HepG2 (cell line): ENCODE data around the gene UGT1A8. TPM values are rescaled to one million over a fixed set of nuclear protein-coding genes. Genes with fewer than 3 reads are reported as not detected.

Experiments
- ATAC-seq: fragments of 200-7000 bp; cut with Tn5 transposase; 3 replicates; pipeline ENCODE4 v1.9.1; 2020; ENCODE audit warnings: mild to moderate bottlenecking, moderate library complexity
- BruUV-seq: library from RNA; stranded (reverse); fragments of 400-500 nt; replicated peaks from 2 replicates; lab custom pipeline; 2021; lab: Mats Ljungman, UMichigan
- CTCF ChIA-PET: fragments of 300-600 bp; formaldehyde crosslinking; extraction: SDS; loops from one replicate; lab custom pipeline; 2021; ENCODE audit warnings: low total read pairs, inconsistent platforms, low intra/inter-chr PET ratio; lab: Yijun Ruan, JAX
- POLR2A ChIA-PET: fragments of 350-600 bp; sonication (Branson Sonifier 250); formaldehyde crosslinking; loops from one replicate; lab custom pipeline; 2020; ENCODE audit warnings: antibody characterized with exemption, inconsistent platforms; lab: Yijun Ruan, JAX
- DNase-seq: peaks from one replicate; pipeline ENCODE4 v3.0.0-alpha.2; 2015; ENCODE audit warnings: low spot score
- FAIRE-seq: peaks from 3 replicates; lab custom pipeline; 2011; peaks lifted over from hg19 to GRCh38; lab: Jason Lieb, UNC
- H2AFZ ChIP-seq: one replicate; pipeline ENCODE4 v1.6.1; 2011; ENCODE audit warnings: low read length, inconsistent platforms
- H3K27ac ChIP-seq: fragments of 300-600 bp; 3 replicates; pipeline ENCODE4 v1.8.0; 2011; ENCODE audit warnings: mixed run types, mild to moderate bottlenecking, mixed read lengths, low read length, inconsistent platforms; ENCODE audit not compliant: insufficient read depth; ENCODE audit errors: extremely low read length
- H3K27me3 ChIP-seq, 2 experiments: fragments of 200-600 bp in 1 of 2; 2 replicates in 1 of 2; 3 replicates in 1 of 2; pipeline versions ENCODE4 v1.6.0 to v1.8.0; 2011; ENCODE audit warnings: low read length in 2 of 2, mild to moderate bottlenecking in 2 of 2, moderate library complexity in 2 of 2, inconsistent platforms in 1 of 2; ENCODE audit not compliant: insufficient read depth in 2 of 2, control insufficient read depth in 1 of 2
- H3K36me3 ChIP-seq, 2 experiments: fragments of 200-600 bp in 1 of 2; replicated peaks in 1 of 2; 2 replicates in 1 of 2; 3 replicates in 1 of 2; pipeline versions ENCODE4 v1.5.1 to v1.8.0; 2011; ENCODE audit warnings: low read length in 2 of 2, inconsistent platforms in 1 of 2; ENCODE audit not compliant: insufficient read depth in 2 of 2, control insufficient read depth in 1 of 2
- H3K4me1 ChIP-seq: 2 replicates; pipeline ENCODE4 v1.5.1; 2012; ENCODE audit warnings: low read length, inconsistent platforms; ENCODE audit not compliant: insufficient read depth
- H3K4me2 ChIP-seq: 2 replicates; pipeline ENCODE4 v1.6.0; 2011; ENCODE audit warnings: low read depth, low read length, inconsistent platforms
- H3K4me3 ChIP-seq, 3 experiments: fragments of 200-600 bp in 1 of 3; sonication (generic), shearing (Covaris generic) in 1 of 3; replicated peaks in 1 of 3; 2 replicates each; pipeline ENCODE4 v1.5.1; 2011 to 2016; ENCODE audit warnings: low read length in 3 of 3, inconsistent platforms in 2 of 3, low read depth in 2 of 3, mild to moderate bottlenecking in 2 of 3, control low read depth in 1 of 3, mixed read lengths in 1 of 3; ENCODE audit not compliant: insufficient read depth in 1 of 3
- H3K79me2 ChIP-seq: one replicate; pipeline ENCODE4 v1.6.1; 2011; ENCODE audit warnings: low read length, inconsistent platforms; ENCODE audit not compliant: insufficient read depth
- H3K9ac ChIP-seq: 2 replicates; pipeline ENCODE4 v1.6.0; 2011; ENCODE audit warnings: mild to moderate bottlenecking, low read depth, low read length, inconsistent platforms; ENCODE audit not compliant: insufficient read depth
- H3K9me3 ChIP-seq: 2 replicates; pipeline ENCODE4 v1.5.1; 2012; ENCODE audit warnings: mild to moderate bottlenecking, low read length
- H4K20me1 ChIP-seq: 2 replicates; pipeline ENCODE4 v1.6.0; 2011; ENCODE audit warnings: inconsistent platforms, mild to moderate bottlenecking, low read length, moderate library complexity; ENCODE audit not compliant: insufficient read depth
- ATF5 ChIP-seq: sonication (generic); formaldehyde crosslinking; IDR thresholded peaks from 2 replicates; pipeline ENCODE4 v1.4.0; 2020; ENCODE audit warnings: mild to moderate bottlenecking, low read depth, missing genetic modification reagents
- CHD4 ChIP-seq: fragments of 200-600 bp; sonication (generic); IDR thresholded peaks from 2 replicates; pipeline ENCODE4 v1.7.0; 2017; ENCODE audit warnings: mild to moderate bottlenecking, low read length, borderline replicate concordance
- HIC2 ChIP-seq: sonication (generic); formaldehyde crosslinking; IDR thresholded peaks from 2 replicates; pipeline ENCODE4 v1.9.0; 2022; ENCODE audit warnings: low read depth, missing genetic modification reagents
- IRF9 ChIP-seq: sonication (generic); formaldehyde crosslinking; IDR thresholded peaks from 2 replicates; pipeline ENCODE4 v1.8.0; 2022; ENCODE audit warnings: missing genetic modification reagents, mild to moderate bottlenecking, borderline replicate concordance
- MNT ChIP-seq: fragments of 450-650 bp; IDR thresholded peaks from 2 replicates; pipeline ENCODE4 v1.6.1; 2016
- PAF1 ChIP-seq: IDR thresholded peaks from 2 replicates; pipeline ENCODE4 v1.6.1; 2016; ENCODE audit warnings: missing genetic modification reagents, missing compliant biosample characterization
- PPARG ChIP-seq: conservative IDR thresholded peaks from 2 replicates; pipeline ENCODE4 v1.6.1; 2016; ENCODE audit warnings: missing biosample characterization, missing genetic modification reagents
- SMAD3 ChIP-seq: sonication (generic); formaldehyde crosslinking; IDR thresholded peaks from 2 replicates; pipeline ENCODE4 v1.4.0; 2020; ENCODE audit warnings: missing genetic modification reagents
- TERF1 ChIP-seq: sonication (generic); formaldehyde crosslinking; IDR thresholded peaks from 2 replicates; pipeline ENCODE4 v1.8.0; 2022; ENCODE audit warnings: mild to moderate bottlenecking, missing genetic modification reagents, moderate library complexity
- ZEB1 ChIP-seq: IDR thresholded peaks from 2 replicates; pipeline ENCODE4 v1.6.1; 2012; ENCODE audit warnings: mild to moderate bottlenecking, low read depth, inconsistent platforms; ENCODE audit not compliant: insufficient replicate concordance
- ZNF530 ChIP-seq: sonication (generic); formaldehyde crosslinking; IDR thresholded peaks from 2 replicates; pipeline ENCODE4 v1.5.0; 2020; ENCODE audit warnings: low read depth, mild to moderate bottlenecking, missing genetic modification reagents
- ZNF792 ChIP-seq: IDR thresholded peaks from 2 replicates; pipeline ENCODE4 v1.6.1; 2016
- ZSCAN30 ChIP-seq: sonication (generic); formaldehyde crosslinking; IDR thresholded peaks from 2 replicates; pipeline ENCODE4 v1.5.0; 2020; ENCODE audit warnings: mild to moderate bottlenecking, missing genetic modification reagents
- WGBS: methylation state at CpG from one replicate; pipeline ENCODE4 v1.1.6; 2017; ENCODE audit warnings: low lambda C conversion rate; 5-methylcytosine and 5-hydroxymethylcytosine counted together
- in situ Hi-C: cut with HindIII; loops from 2 replicates; pipeline ENCODE4 v1.10.0; 2017; ENCODE audit warnings: low pct_unique_long_range_greater_than_20kb; ENCODE audit not compliant: extremely low pct_ligation_motif_present
- intact Hi-C: fragments of 100-400 bp; cut with micrococcal nuclease; formaldehyde crosslinking; loops from one replicate; pipeline ENCODE4 v1.10.0; 2022; ENCODE audit not compliant: unreplicated experiment
- polyA plus RNA-seq, 8 experiments: library from polyadenylated mRNA; depleted of rRNA in 3 of 8; stranded (reverse) in 7 of 8; unstranded in 1 of 8; fragments of >200 nt; fragmentation: Illumina TruSeq in 4 of 8; extraction: Trizol in 4 of 8; gene quantifications; 2 replicates each; pipeline versions ENCODE4 v1.2.1 to v1.2.3, GENCODE V29; 2011 to 2016; ENCODE audit warnings: low read depth in 4 of 8, missing spikeins in 1 of 8, mixed read lengths in 1 of 8; ENCODE audit not compliant: insufficient read depth in 1 of 8
- total RNA-seq, 5 experiments: library from RNA; depleted of rRNA; stranded (reverse); fragments of >200 nt; fragmentation: Illumina TruSeq; extraction: Trizol; gene quantifications; 2 replicates each; pipeline ENCODE4 v1.2.3, GENCODE V29; 2016; ENCODE audit warnings: low read depth in 1 of 5

Gene UGT1A8
- total and polyA plus RNA-seq, 2 of the 13 experiments (the other 11 are each of a cell fraction or from before 2014, with no cell fraction given), result not detected

- H3K79me2 ChIP-seq, result no peaks in the 10 kb centered on the region
- POLR2A ChIA-PET, result no interaction called here
- no peaks in the 10 kb centered on the region for H3K9me3 ChIP-seq
- DNase-seq, result no peak
- no peak overlapping the region for H3K4me3 ChIP-seq
- no peak overlapping the region for H3K9ac ChIP-seq
- H3K27me3 ChIP-seq, result peaks cover 0 to 38% of the 10 kb centered on the region in 2 experiments; a peak in 3 of 5 replicates
- H3K4me2 ChIP-seq, result no peak overlapping the region
- H4K20me1 ChIP-seq, result no peaks in the 10 kb centered on the region
- WGBS, result 67% methylated on average over 6 of the region's 6 CpGs
- TF ChIP-seq MNT (peak; percentile 85), HIC2 (no peak)
- H3K27ac ChIP-seq, result no peak overlapping the region
- H3K36me3 ChIP-seq, result no peaks in the 10 kb centered on the region
- no peak for FAIRE-seq
- in situ Hi-C loops (no loop called here), intact Hi-C loops (no loop called here)
- no peaks in the 10 kb centered on the region for H3K4me1 ChIP-seq
- no peak overlapping the region for H2AFZ ChIP-seq
- BruUV-seq, result no TSS peak
- ATAC-seq, result no peak
- CTCF ChIA-PET, result no interaction called here
These were observed 193.0 kb downstream of the UGT1A8 start for GRCh38 chr2:233810385-233810784.

GRCh38 chr2:233811087-233811486 lies 193.7 kb downstream of the UGT1A8 start:
- H3K27ac ChIP-seq, result no peak overlapping the region
- H4K20me1 ChIP-seq, result no peaks in the 10 kb centered on the region
- ChIA-PET CTCF (no interaction called here), POLR2A (no interaction called here)
- no peaks in the 10 kb centered on the region for H3K9me3 ChIP-seq
- no peak overlapping the region for H3K9ac ChIP-seq
- ATAC-seq (no peak), FAIRE-seq (no peak), DNase-seq (no peak)
- WGBS, result 42% methylated on average over 4 of the region's 4 CpGs
- no peaks in the 10 kb centered on the region for H3K36me3 ChIP-seq
- intact Hi-C loops (no loop called here), in situ Hi-C loops (no loop called here)
- peaks cover 0 to 38% of the 10 kb centered on the region in 2 experiments; a peak in 3 of 5 replicates for H3K27me3 ChIP-seq
- H2AFZ ChIP-seq, result no peak overlapping the region
- no peak overlapping the region for H3K4me2 ChIP-seq
- BruUV-seq, result no TSS peak
- H3K79me2 ChIP-seq, result no peaks in the 10 kb centered on the region
- no peaks in the 10 kb centered on the region for H3K4me1 ChIP-seq
- no peak overlapping the region for H3K4me3 ChIP-seq
- TF ChIP-seq PPARG (no peak), ZNF792 (CRISPR knock-in tag) (no peak), ZSCAN30 (CRISPR knock-in tag) (no peak), IRF9 (no peak), ZEB1 (no peak), ZNF530 (CRISPR knock-in tag) (no peak), PAF1 (no peak), CHD4 (no peak), SMAD3 (CRISPR knock-in tag) (no peak), ATF5 (CRISPR knock-in tag) (no peak), TERF1 (CRISPR knock-in tag) (no peak)
